HUES64 (cell line): ENCODE data around the gene DAP3.
"Not testable (repeated sequence)": the region's sequence is repeated elsewhere in the genome, so short reads cannot be mapped to it uniquely, and the experiment has no call there.

ENCODE experiments used
- H3K27ac ChIP-seq: 2 replicates; pipeline ENCODE4 v1.7.0; 2013; ENCODE audit warnings: low read depth, low read length, inconsistent platforms
- H3K27me3 ChIP-seq: 2 replicates; pipeline ENCODE4 v1.6.1; 2013; ENCODE audit warnings: mild to moderate bottlenecking, low read length; ENCODE audit not compliant: insufficient read depth
- H3K36me3 ChIP-seq: 2 replicates; pipeline ENCODE4 v1.6.1; 2013; ENCODE audit warnings: mild to moderate bottlenecking, low read length; ENCODE audit not compliant: insufficient read depth
- H3K4me1 ChIP-seq: 2 replicates; pipeline ENCODE4 v1.6.1; 2013; ENCODE audit warnings: mild to moderate bottlenecking, low read length, moderate library complexity; ENCODE audit not compliant: insufficient read depth
- H3K4me3 ChIP-seq: 2 replicates; pipeline ENCODE4 v1.5.1; 2013; ENCODE audit warnings: mild to moderate bottlenecking, low read length, moderate library complexity
- H3K9ac ChIP-seq: 2 replicates; pipeline ENCODE4 v1.6.1; 2013; ENCODE audit warnings: mild to moderate bottlenecking, low read depth, low read length
- H3K9me3 ChIP-seq: 2 replicates; pipeline ENCODE4 v1.6.1; 2013; ENCODE audit warnings: low read depth, low read length; ENCODE audit not compliant: insufficient read depth
- WGBS: fragments of 150-250, 120-280 bp; methylation state at CpG from one replicate; pipeline ENCODE4 v1.1.7; 2013; ENCODE audit warnings: missing lambda C conversion rate; 5-methylcytosine and 5-hydroxymethylcytosine counted together

DAP3 gene

DNA sequence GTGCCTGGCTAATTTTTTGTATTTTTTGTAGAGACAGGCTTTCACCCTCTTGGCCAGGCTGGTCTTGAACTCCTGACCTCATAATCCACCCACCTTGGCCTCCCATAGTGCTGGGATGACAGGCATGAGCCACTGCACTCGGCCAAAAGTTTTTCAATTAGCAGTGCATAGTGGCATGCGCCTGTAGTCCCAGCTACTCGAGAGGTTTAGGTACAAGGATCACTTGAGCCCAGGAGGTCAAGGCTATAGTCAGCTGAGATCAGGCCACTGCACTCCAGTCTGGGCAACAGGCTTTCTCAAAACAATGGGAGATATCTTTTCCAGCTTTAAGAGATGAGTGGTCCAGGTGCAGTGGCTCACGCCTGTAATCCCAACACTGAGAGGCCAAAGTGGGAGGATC, 30.8 kb downstream of the DAP3 start:
- Histone ChIP-seq H3K36me3 (peaks cover 55% of the 10 kb centered on the region), H3K9me3 (no peaks in the 10 kb centered on the region), H3K9ac (no peak overlapping the region), H3K4me1 (no peaks in the 10 kb centered on the region), H3K27ac (no peak overlapping the region), H3K27me3 (no peaks in the 10 kb centered on the region), H3K4me3 (no peak overlapping the region)
- 95% methylated on average over 4 of the region's 4 CpGs for WGBS

GRCh38 chr1:155725142-155725541, 36.3 kb downstream of the DAP3 start:
- WGBS, result 99% methylated on average over 2 of the region's 3 CpGs
- no peak overlapping the region for H3K4me3 ChIP-seq
- no peaks in the 10 kb centered on the region for H3K27me3 ChIP-seq
- H3K36me3 ChIP-seq, result peaks cover 68% of the 10 kb centered on the region
- H3K9me3 ChIP-seq, result no peaks in the 10 kb centered on the region
- H3K9ac ChIP-seq, result no peak overlapping the region
- no peak overlapping the region for H3K27ac ChIP-seq
- H3K4me1 ChIP-seq, result no peaks in the 10 kb centered on the region

DNA sequence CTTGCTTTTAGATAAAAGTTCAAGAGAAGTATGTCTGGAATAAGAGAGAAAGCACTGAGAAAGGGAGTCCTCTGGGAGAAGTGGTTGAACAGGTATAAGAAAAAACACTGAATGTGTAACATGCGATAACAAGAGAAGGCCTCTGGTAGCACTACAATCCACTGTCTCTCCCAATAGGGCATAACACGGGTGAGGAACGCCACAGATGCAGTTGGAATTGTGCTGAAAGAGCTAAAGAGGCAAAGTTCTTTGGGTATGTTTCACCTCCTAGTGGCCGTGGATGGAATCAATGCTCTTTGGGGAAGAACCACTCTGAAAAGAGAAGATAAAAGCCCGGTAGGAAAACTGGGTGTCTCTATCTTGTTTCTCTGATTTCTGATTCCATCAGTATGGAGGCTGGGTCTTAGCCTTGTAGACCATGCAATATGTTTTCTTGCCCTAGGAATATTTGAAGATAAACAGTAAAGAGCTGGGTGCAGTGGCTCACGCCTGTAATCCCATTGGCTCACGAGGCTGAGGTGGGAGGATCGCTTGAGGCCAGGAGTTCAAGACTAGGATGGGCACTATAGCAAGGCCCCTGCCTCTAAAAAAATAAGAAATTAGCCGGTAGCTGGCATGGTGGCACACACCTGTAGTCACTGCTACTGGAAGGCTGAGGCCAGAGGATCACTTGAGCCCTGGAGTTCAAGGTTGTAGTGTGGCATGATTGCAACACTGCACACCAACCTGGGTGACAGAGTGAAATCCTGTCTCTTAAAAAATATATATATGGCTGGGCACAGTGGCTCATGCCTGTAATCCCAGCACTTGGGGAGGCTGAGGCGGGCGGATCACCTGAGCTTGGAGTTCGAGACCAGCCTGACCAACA, 40.4 kb downstream of the DAP3 start:
- H3K27me3 ChIP-seq, result no peaks in the 10 kb centered on the region
- H3K9ac ChIP-seq, result no peak overlapping the region
- no peak overlapping the region for H3K4me3 ChIP-seq
- peaks cover 83% of the 10 kb centered on the region for H3K36me3 ChIP-seq
- no peak overlapping the region for H3K27ac ChIP-seq
- WGBS, result 79% methylated on average over 12 of the region's 12 CpGs
- no peaks in the 10 kb centered on the region for H3K4me1 ChIP-seq
- no peaks in the 10 kb centered on the region for H3K9me3 ChIP-seq

DNA sequence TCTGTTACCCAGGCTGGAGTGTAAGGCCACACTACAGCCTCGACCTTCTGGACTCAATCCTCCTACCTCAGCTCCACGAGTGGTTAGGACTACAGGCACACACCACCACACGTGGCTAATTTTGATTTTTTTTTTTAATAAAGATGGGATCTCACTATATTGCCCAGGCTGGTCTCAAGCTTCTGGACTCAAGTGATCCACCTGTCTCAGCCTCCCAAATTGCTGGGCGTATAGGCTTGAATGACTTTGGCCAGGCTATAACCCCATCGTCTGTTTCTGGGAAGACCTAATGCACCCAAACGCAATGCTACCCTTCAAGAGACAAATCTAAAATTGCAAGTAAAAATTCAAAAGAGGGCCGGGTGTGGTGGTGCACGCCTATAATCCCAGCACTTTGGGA, 52.1 kb downstream of the DAP3 start:
- Histone ChIP-seq H3K9me3 (no peaks in the 10 kb centered on the region), H3K27ac (no peak overlapping the region)
- WGBS, result 94% methylated on average over 8 of the region's 8 CpGs

GRCh38 chr1:155741908-155742307, 53.0 kb downstream of the DAP3 start:
- Histone ChIP-seq H3K27me3 (no peaks in the 10 kb centered on the region), H3K4me1 (no peaks in the 10 kb centered on the region), H3K4me3 (no peak overlapping the region), H3K9me3 (no peaks in the 10 kb centered on the region), H3K9ac (no peak overlapping the region), H3K36me3 (peaks cover 19% of the 10 kb centered on the region), H3K27ac (no peak overlapping the region)
- 96% methylated on average over 10 of the region's 10 CpGs for WGBS

More for the DNA sequence above, 52.1 kb downstream of the DAP3 start:
- H3K9ac ChIP-seq, result no peak overlapping the region
- H3K4me3 ChIP-seq, result no peak overlapping the region
- H3K4me1 ChIP-seq, result no peaks in the 10 kb centered on the region
- peaks cover 28% of the 10 kb centered on the region for H3K36me3 ChIP-seq
- no peaks in the 10 kb centered on the region for H3K27me3 ChIP-seq

- no peaks in the 10 kb centered on the region for H3K27me3 ChIP-seq
- peaks cover 16% of the 10 kb centered on the region for H3K36me3 ChIP-seq
- 88% methylated on average over 8 of the region's 9 CpGs for WGBS
- no peaks in the 10 kb centered on the region for H3K9me3 ChIP-seq
- H3K27ac ChIP-seq, result no peak overlapping the region
- peak overlapping the region; percentile 95 for H3K4me3 ChIP-seq
- no peaks in the 10 kb centered on the region for H3K4me1 ChIP-seq
- H3K9ac ChIP-seq, result peak overlapping the region; percentile 89
These were observed 55.9 kb downstream of the DAP3 start for GRCh38 chr1:155744711-155745283.

DNA sequence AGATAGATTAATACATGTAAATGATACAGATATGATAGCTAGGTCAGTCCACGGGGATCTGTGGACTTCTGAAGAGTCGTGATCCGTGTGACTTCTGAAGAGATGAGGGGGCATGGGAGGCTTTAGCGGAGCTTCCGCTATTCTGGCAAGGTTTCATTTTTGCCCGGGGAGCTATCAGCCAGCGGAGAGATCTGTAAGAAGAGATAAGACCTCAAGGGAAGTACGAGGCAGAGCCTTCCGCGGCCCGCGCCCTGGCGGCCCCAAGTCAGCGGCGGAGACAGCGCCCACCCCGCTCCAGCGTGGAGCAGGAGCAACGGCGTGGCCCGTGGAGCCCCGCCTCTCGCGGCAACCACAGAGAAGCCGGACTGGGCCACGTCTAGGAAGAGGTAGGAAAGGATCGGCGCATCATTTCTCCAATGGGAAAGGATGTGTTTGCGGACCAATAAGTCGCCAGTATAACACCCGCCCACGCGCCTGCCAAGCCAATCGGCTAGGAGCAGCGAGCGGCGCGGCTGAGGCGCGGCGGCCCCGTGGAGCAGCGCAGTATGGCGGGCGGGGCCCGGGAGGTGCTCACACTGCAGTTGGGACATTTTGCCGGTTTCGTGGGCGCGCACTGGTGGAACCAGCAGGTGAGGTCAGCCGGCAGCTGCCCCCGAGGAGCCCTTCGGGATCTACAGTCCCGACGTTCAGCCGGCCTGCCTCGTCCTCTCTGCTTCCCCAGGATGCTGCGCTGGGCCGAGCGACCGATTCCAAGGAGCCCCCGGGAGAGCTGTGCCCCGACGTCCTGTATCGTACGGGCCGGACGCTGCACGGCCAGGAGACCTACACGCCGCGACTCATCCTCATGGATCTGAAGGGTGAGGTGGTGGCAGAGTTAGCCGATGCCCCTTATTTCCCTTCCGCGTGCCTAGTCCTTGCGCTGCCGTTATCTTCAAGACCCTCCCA, 56.7 kb downstream of the DAP3 start:
- H3K9ac ChIP-seq, result peak overlapping the region; percentile 89
- H3K4me3 ChIP-seq, result peak overlapping the region; percentile 95
- 1% methylated on average over 34 of the region's 77 CpGs for WGBS
- 0 out of 2 replicates have a peak overlapping the region, but pooled peaks have one; percentile 3 for H3K27ac ChIP-seq
- H3K27me3 ChIP-seq, H3K9me3 ChIP-seq, H3K4me1 ChIP-seq: not testable (repeated sequence)
- H3K36me3 ChIP-seq, result peaks cover 16% of the 10 kb centered on the region

DNA sequence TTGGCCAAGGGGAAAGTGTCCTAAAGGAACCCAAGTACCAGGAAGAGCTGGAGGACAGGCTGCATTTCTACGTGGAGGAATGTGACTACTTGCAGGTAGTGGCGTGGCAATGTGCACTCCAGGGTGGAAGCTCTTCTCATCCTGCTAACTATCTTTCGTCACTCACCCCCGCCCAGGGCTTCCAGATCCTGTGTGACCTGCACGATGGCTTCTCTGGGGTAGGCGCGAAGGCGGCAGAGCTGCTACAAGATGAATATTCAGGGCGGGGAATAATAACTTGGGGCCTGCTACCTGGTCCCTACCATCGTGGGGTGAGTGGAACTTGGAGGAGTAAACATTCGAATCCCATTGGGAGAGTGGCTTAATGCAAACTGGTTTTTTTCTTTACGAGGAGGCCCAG, 58.7 kb downstream of the DAP3 start:
- WGBS, result 95% methylated on average over 11 of the region's 12 CpGs
- not testable (repeated sequence) for H3K9ac ChIP-seq, H3K9me3 ChIP-seq, H3K4me3 ChIP-seq, H3K4me1 ChIP-seq, H3K27ac ChIP-seq, H3K27me3 ChIP-seq
- H3K36me3 ChIP-seq, result peaks cover 34% of the 10 kb centered on the region

GRCh38 chr1:155748141-155748540, 59.2 kb downstream of the DAP3 start:
- H3K27ac ChIP-seq, H3K9me3 ChIP-seq, H3K27me3 ChIP-seq, H3K9ac ChIP-seq, H3K4me1 ChIP-seq, H3K4me3 ChIP-seq: not testable (repeated sequence)
- peaks cover 39% of the 10 kb centered on the region for H3K36me3 ChIP-seq
- WGBS, result 92% methylated on average over 4 of the region's 5 CpGs

- H3K4me3 ChIP-seq, H3K9me3 ChIP-seq, H3K27ac ChIP-seq, H3K4me1 ChIP-seq, H3K27me3 ChIP-seq, H3K9ac ChIP-seq: not testable (repeated sequence)
- over 99% methylated on average over 3 of the region's 3 CpGs for WGBS
- H3K36me3 ChIP-seq, result peaks cover 84% of the 10 kb centered on the region
These were observed 70.1 kb downstream of the DAP3 start for GRCh38 chr1:155759017-155759416.
